HEK293 (cell line): ENCODE data around the gene SIGMAR1.

Source experiments
- CTCF ChIA-PET: fragments of 350-600 bp; formaldehyde crosslinking; extraction: SDS; loops from one replicate; lab custom pipeline; 2021; ENCODE audit warnings: antibody characterized with exemption; lab: Yijun Ruan, JAX
- POLR2A ChIA-PET: fragments of 300-600 bp; formaldehyde crosslinking; extraction: SDS; loops from one replicate; lab custom pipeline; 2020; ENCODE audit warnings: antibody characterized with exemption, inconsistent platforms; lab: Yijun Ruan, JAX
- H3K27ac ChIP-seq: fragments of 200-500 bp; sonication (Bioruptor generic); 2 replicates; pipeline ENCODE4 v1.5.1; 2014; ENCODE audit warnings: low read depth, low read length, control low read depth, inconsistent platforms; ENCODE audit errors: extremely low read depth
- H3K36me3 ChIP-seq, 2 experiments: fragments of 200-500 bp in 1 of 2; sonication (Bioruptor generic) in 1 of 2; 1 replicate in 1 of 2; 2 replicates in 1 of 2; pipeline ENCODE4 v1.5.1; 2014 to 2017; ENCODE audit warnings: inconsistent platforms in 2 of 2, low read length in 2 of 2; ENCODE audit not compliant: control insufficient read depth in 2 of 2, insufficient read depth in 1 of 2
- H3K4me1 ChIP-seq: fragments of 200-500 bp; sonication (Bioruptor generic); 2 replicates; pipeline ENCODE4 v1.5.1; 2014; ENCODE audit warnings: mild to moderate bottlenecking, low read length, inconsistent platforms; ENCODE audit not compliant: control insufficient read depth, insufficient read depth
- H3K4me3 ChIP-seq: 2 replicates; pipeline ENCODE4 v1.5.1; 2011; ENCODE audit warnings: low read depth, mild to moderate bottlenecking, control low read depth, low read length, moderate library complexity
- H3K9me3 ChIP-seq: fragments of 200-500 bp; sonication (Bioruptor generic); 2 replicates; pipeline ENCODE4 v1.5.1; 2014; ENCODE audit warnings: low read depth, low read length, inconsistent platforms; ENCODE audit not compliant: control insufficient read depth, insufficient read depth
- GLIS2 ChIP-seq: fragments of 450-650 bp; formaldehyde crosslinking; IDR thresholded peaks from 2 replicates; pipeline ENCODE4 v1.5.1; 2016; ENCODE audit warnings: missing biosample characterization, missing genetic modification characterization
- OSR2 ChIP-seq: fragments of 450-650 bp; formaldehyde crosslinking; IDR thresholded peaks from 2 replicates; pipeline ENCODE4 v1.5.1; 2016; ENCODE audit warnings: missing biosample characterization, missing genetic modification characterization
- REPIN1 ChIP-seq: fragments of 450-650 bp; formaldehyde crosslinking; IDR thresholded peaks from 2 replicates; pipeline ENCODE4 v1.5.1; 2017; ENCODE audit warnings: missing biosample characterization, missing genetic modification characterization, low read depth
- SCRT1 ChIP-seq: fragments of 450-650 bp; formaldehyde crosslinking; IDR thresholded peaks from 2 replicates; pipeline ENCODE4 v1.5.1; 2016; ENCODE audit warnings: missing biosample characterization, missing genetic modification characterization, borderline replicate concordance
- SCRT2 ChIP-seq: fragments of 450-650 bp; formaldehyde crosslinking; IDR thresholded peaks from 2 replicates; pipeline ENCODE4 v1.5.1; 2016; ENCODE audit warnings: missing biosample characterization, missing genetic modification characterization
- SETDB1 ChIP-seq: IDR thresholded peaks from one replicate; pipeline ENCODE4 v1.6.1; 2017; ENCODE audit warnings: mild to moderate bottlenecking, low read length, moderate library complexity, mixed read lengths; ENCODE audit not compliant: insufficient read length
- SP2 ChIP-seq: fragments of 450-650 bp; formaldehyde crosslinking; IDR thresholded peaks from 2 replicates; pipeline ENCODE4 v1.5.1; 2016; ENCODE audit warnings: missing biosample characterization, missing genetic modification characterization
- TRIM28 ChIP-seq: IDR thresholded peaks from 2 replicates; pipeline ENCODE4 v1.6.1; 2011; ENCODE audit warnings: low read length, control low read depth, borderline replicate concordance
- ZBTB21 ChIP-seq: fragments of 450-650 bp; formaldehyde crosslinking; IDR thresholded peaks from 2 replicates; pipeline ENCODE4 v1.5.1; 2017; ENCODE audit warnings: missing biosample characterization, missing genetic modification characterization
- ZBTB8A ChIP-seq: fragments of 450-650 bp; formaldehyde crosslinking; IDR thresholded peaks from 2 replicates; pipeline ENCODE4 v1.5.1; 2016; ENCODE audit warnings: missing biosample characterization, missing genetic modification characterization
- ZFP37 ChIP-seq: fragments of 450-650 bp; formaldehyde crosslinking; IDR thresholded peaks from 2 replicates; pipeline ENCODE4 v1.5.1; 2016; ENCODE audit warnings: missing biosample characterization, missing genetic modification characterization
- ZNF302 ChIP-seq: fragments of 450-650 bp; formaldehyde crosslinking; IDR thresholded peaks from 2 replicates; pipeline ENCODE4 v1.5.1; 2016; ENCODE audit warnings: missing biosample characterization, missing genetic modification characterization, low read depth
- ZNF426 ChIP-seq: fragments of 450-650 bp; formaldehyde crosslinking; IDR thresholded peaks from 2 replicates; pipeline ENCODE4 v1.5.1; 2017; ENCODE audit warnings: missing biosample characterization, missing genetic modification characterization, mild to moderate bottlenecking, inconsistent platforms, moderate library complexity
- ZNF501 ChIP-seq: fragments of 450-650 bp; formaldehyde crosslinking; IDR thresholded peaks from 2 replicates; pipeline ENCODE4 v1.5.1; 2016; ENCODE audit warnings: missing biosample characterization, missing genetic modification characterization
- ZNF585B ChIP-seq: fragments of 450-650 bp; formaldehyde crosslinking; IDR thresholded peaks from 2 replicates; pipeline ENCODE4 v1.5.1; 2016; ENCODE audit warnings: missing biosample characterization, missing genetic modification characterization
- ZNF600 ChIP-seq: fragments of 450-650 bp; formaldehyde crosslinking; IDR thresholded peaks from 2 replicates; pipeline ENCODE4 v1.5.1; 2016; ENCODE audit warnings: missing biosample characterization, missing genetic modification characterization
- ZNF660 ChIP-seq: fragments of 450-650 bp; IDR thresholded peaks from 2 replicates; pipeline ENCODE4 v1.5.1; 2018; ENCODE audit warnings: missing biosample characterization, mild to moderate bottlenecking, missing genetic modification characterization
- ZNF76 ChIP-seq: fragments of 450-650 bp; formaldehyde crosslinking; IDR thresholded peaks from 2 replicates; pipeline ENCODE4; 2016; ENCODE audit warnings: low read depth, missing biosample characterization, missing genetic modification characterization, borderline replicate concordance
- ZNF792 ChIP-seq: fragments of 450-650 bp; formaldehyde crosslinking; IDR thresholded peaks from 2 replicates; pipeline ENCODE4 v1.5.1; 2016; ENCODE audit warnings: missing biosample characterization, missing genetic modification characterization
- ZNF843 ChIP-seq: fragments of 450-650 bp; formaldehyde crosslinking; IDR thresholded peaks from 2 replicates; pipeline ENCODE4 v1.5.1; 2016; ENCODE audit warnings: missing biosample characterization, missing genetic modification characterization
- TF ChIP-seq, protein P1 (sequence below): fragments of 450-650 bp; formaldehyde crosslinking; IDR thresholded peaks from 2 replicates; pipeline ENCODE4 v1.5.1; 2016; ENCODE audit warnings: missing biosample characterization, missing genetic modification characterization
- TF ChIP-seq, protein P2 (sequence below): fragments of 450-650 bp; formaldehyde crosslinking; IDR thresholded peaks from 2 replicates; pipeline ENCODE4 v1.5.1; 2016; ENCODE audit warnings: missing biosample characterization, missing genetic modification characterization
- TF ChIP-seq, protein P3 (sequence below): fragments of 450-650 bp; formaldehyde crosslinking; IDR thresholded peaks from 2 replicates; pipeline ENCODE4 v1.5.1; 2016; ENCODE audit warnings: missing biosample characterization, missing genetic modification characterization
- TF ChIP-seq, protein P4 (sequence below): fragments of 450-650 bp; formaldehyde crosslinking; IDR thresholded peaks from 2 replicates; pipeline ENCODE4 v1.5.1; 2017; ENCODE audit warnings: missing biosample characterization, missing genetic modification characterization
- TF ChIP-seq, protein P5 (sequence below): fragments of 450-650 bp; formaldehyde crosslinking; IDR thresholded peaks from 2 replicates; pipeline ENCODE4 v1.5.1; 2016; ENCODE audit warnings: missing biosample characterization, missing genetic modification characterization
- TF ChIP-seq, protein P6 (sequence below): fragments of 450-650 bp; formaldehyde crosslinking; IDR thresholded peaks from 2 replicates; pipeline ENCODE4 v1.5.1; 2016; ENCODE audit warnings: missing biosample characterization, missing genetic modification characterization

The SIGMAR1 gene

DNA sequence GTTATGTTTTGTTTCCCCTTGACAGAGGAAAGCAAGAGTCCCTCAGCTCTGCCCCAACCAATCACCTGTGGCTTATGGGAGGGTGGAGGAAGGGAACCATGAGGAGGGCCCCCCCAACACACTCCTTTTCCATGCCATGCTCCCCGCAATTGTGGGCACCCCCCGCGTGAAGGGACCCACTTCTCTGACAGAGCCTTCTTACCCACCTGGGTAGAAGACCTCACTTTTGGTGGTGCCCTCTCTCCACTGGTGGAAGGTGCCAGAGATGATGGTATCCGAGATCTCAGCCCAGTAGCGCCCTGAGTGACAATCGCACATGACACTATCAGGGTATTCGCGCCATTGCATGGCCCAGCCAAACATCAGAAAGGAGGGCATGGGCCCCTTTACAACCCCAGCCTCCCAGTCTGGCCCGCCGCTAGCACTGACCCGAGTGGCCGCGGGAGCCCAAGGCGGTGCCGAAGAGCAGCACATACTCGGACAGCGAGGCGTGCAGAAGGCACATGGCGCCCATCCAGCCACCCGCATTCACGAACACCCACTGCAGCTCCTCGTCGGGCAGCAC, 714 bp downstream of the SIGMAR1 start:
- Histone ChIP-seq H3K4me3 (peak overlapping the region; percentile 67), H3K9me3 (no peaks in the 10 kb centered on the region), H3K4me1 (no peaks in the 10 kb centered on the region), H3K27ac (peak overlapping the region; percentile 77), H3K36me3 (peaks cover 0 to 15% of the 10 kb centered on the region in 2 experiments; a peak in 2 of 3 replicates)
- ChIA-PET POLR2A (interaction anchor here (0.8 to 7.0 kb wide), 13 partner anchors 8 to 1612 kb away, joined by 3 to 90 read pairs (median 8); partner anchors contain the start of genes ARID3C, DCTN3, DNAJA1 and GALT), CTCF (interaction anchor here (0.6 to 8.3 kb wide), 8 partner anchors 11 to 1103 kb away, joined by 5 to 164 read pairs (median 12); partner anchors contain the start of genes DCTN3, GALT, IL11RA and RPP25L)
- TF ChIP-seq, protein P1, sequence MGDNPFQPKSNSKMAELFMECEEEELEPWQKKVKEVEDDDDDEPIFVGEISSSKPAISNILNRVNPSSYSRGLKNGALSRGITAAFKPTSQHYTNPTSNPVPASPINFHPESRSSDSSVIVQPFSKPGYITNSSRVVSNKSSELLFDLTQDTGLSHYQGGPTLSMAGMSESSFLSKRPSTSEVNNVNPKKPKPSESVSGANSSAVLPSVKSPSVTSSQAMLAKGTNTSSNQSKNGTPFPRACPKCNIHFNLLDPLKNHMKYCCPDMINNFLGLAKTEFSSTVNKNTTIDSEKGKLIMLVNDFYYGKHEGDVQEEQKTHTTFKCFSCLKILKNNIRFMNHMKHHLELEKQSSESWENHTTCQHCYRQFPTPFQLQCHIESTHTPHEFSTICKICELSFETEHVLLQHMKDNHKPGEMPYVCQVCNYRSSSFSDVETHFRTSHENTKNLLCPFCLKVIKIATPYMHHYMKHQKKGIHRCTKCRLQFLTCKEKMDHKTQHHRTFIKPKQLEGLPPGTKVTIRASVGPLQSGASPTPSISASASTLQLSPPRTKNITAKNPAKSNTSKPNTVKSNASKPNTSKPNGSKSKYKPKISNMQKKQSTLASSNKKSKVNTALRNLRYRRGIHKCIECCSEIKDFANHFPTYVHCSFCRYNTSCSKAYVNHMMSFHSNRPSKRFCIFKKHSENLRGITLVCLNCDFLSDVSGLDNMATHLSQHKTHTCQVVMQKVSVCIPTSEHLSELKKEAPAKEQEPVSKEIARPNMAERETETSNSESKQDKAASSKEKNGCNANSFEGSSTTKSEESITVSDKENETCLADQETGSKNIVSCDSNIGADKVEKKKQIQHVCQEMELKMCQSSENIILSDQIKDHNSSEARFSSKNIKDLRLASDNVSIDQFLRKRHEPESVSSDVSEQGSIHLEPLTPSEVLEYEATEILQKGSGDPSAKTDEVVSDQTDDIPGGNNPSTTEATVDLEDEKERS (tag by site-specific recombination): no peak
- TF ChIP-seq ZNF302 (tag by site-specific recombination) (no peak), REPIN1 (tag by site-specific recombination) (no peak), TRIM28 (no peak), ZNF76 (tag by site-specific recombination) (no peak), ZNF792 (tag by site-specific recombination) (no peak), ZFP37 (tag by site-specific recombination) (0 out of 2 replicates have a peak, but pooled peaks have one; percentile 48), ZNF585B (tag by site-specific recombination) (no peak), ZNF600 (tag by site-specific recombination) (no peak), SCRT1 (tag by site-specific recombination) (0 out of 2 replicates have a peak, but pooled peaks have one; percentile 64), ZBTB21 (tag by site-specific recombination) (no peak), SP2 (tag by site-specific recombination) (no peak; the same call in 1 of the 2 replicates), ZNF426 (tag by site-specific recombination) (no peak), ZNF501 (peak; percentile 2; the same call in 1 of the 2 replicates), ZBTB8A (peak; percentile 80), GLIS2 (tag by site-specific recombination) (peak; percentile 70), SETDB1 (no peak), SCRT2 (tag by site-specific recombination) (peak; percentile 87), ZNF660 (no peak), OSR2 (no peak), ZNF843 (no peak)
- TF ChIP-seq, protein P2, sequence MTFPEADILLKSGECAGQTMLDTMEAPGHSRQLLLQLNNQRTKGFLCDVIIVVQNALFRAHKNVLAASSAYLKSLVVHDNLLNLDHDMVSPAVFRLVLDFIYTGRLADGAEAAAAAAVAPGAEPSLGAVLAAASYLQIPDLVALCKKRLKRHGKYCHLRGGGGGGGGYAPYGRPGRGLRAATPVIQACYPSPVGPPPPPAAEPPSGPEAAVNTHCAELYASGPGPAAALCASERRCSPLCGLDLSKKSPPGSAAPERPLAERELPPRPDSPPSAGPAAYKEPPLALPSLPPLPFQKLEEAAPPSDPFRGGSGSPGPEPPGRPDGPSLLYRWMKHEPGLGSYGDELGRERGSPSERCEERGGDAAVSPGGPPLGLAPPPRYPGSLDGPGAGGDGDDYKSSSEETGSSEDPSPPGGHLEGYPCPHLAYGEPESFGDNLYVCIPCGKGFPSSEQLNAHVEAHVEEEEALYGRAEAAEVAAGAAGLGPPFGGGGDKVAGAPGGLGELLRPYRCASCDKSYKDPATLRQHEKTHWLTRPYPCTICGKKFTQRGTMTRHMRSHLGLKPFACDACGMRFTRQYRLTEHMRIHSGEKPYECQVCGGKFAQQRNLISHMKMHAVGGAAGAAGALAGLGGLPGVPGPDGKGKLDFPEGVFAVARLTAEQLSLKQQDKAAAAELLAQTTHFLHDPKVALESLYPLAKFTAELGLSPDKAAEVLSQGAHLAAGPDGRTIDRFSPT (tag by site-specific recombination): 0 out of 2 replicates have a peak, but pooled peaks have one; percentile 13
- TF ChIP-seq, protein P3, sequence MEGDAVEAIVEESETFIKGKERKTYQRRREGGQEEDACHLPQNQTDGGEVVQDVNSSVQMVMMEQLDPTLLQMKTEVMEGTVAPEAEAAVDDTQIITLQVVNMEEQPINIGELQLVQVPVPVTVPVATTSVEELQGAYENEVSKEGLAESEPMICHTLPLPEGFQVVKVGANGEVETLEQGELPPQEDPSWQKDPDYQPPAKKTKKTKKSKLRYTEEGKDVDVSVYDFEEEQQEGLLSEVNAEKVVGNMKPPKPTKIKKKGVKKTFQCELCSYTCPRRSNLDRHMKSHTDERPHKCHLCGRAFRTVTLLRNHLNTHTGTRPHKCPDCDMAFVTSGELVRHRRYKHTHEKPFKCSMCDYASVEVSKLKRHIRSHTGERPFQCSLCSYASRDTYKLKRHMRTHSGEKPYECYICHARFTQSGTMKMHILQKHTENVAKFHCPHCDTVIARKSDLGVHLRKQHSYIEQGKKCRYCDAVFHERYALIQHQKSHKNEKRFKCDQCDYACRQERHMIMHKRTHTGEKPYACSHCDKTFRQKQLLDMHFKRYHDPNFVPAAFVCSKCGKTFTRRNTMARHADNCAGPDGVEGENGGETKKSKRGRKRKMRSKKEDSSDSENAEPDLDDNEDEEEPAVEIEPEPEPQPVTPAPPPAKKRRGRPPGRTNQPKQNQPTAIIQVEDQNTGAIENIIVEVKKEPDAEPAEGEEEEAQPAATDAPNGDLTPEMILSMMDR (tag by site-specific recombination): no peak
- TF ChIP-seq, protein P4, sequence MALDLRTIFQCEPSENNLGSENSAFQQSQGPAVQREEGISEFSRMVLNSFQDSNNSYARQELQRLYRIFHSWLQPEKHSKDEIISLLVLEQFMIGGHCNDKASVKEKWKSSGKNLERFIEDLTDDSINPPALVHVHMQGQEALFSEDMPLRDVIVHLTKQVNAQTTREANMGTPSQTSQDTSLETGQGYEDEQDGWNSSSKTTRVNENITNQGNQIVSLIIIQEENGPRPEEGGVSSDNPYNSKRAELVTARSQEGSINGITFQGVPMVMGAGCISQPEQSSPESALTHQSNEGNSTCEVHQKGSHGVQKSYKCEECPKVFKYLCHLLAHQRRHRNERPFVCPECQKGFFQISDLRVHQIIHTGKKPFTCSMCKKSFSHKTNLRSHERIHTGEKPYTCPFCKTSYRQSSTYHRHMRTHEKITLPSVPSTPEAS (tag by site-specific recombination): no peak
- TF ChIP-seq, protein P5, sequence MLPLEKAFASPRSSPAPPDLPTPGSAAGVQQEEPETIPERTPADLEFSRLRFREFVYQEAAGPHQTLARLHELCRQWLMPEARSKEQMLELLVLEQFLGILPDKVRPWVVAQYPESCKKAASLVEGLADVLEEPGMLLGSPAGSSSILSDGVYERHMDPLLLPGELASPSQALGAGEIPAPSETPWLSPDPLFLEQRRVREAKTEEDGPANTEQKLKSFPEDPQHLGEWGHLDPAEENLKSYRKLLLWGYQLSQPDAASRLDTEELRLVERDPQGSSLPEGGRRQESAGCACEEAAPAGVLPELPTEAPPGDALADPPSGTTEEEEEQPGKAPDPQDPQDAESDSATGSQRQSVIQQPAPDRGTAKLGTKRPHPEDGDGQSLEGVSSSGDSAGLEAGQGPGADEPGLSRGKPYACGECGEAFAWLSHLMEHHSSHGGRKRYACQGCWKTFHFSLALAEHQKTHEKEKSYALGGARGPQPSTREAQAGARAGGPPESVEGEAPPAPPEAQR (tag by site-specific recombination): no peak
- TF ChIP-seq, protein P6, sequence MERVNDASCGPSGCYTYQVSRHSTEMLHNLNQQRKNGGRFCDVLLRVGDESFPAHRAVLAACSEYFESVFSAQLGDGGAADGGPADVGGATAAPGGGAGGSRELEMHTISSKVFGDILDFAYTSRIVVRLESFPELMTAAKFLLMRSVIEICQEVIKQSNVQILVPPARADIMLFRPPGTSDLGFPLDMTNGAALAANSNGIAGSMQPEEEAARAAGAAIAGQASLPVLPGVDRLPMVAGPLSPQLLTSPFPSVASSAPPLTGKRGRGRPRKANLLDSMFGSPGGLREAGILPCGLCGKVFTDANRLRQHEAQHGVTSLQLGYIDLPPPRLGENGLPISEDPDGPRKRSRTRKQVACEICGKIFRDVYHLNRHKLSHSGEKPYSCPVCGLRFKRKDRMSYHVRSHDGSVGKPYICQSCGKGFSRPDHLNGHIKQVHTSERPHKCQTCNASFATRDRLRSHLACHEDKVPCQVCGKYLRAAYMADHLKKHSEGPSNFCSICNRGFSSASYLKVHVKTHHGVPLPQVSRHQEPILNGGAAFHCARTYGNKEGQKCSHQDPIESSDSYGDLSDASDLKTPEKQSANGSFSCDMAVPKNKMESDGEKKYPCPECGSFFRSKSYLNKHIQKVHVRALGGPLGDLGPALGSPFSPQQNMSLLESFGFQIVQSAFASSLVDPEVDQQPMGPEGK (tag by site-specific recombination): peak; percentile 25; the same call in 1 of the 2 replicates
